ENCODE results near the gene CAT.

The CAT gene

DNA sequence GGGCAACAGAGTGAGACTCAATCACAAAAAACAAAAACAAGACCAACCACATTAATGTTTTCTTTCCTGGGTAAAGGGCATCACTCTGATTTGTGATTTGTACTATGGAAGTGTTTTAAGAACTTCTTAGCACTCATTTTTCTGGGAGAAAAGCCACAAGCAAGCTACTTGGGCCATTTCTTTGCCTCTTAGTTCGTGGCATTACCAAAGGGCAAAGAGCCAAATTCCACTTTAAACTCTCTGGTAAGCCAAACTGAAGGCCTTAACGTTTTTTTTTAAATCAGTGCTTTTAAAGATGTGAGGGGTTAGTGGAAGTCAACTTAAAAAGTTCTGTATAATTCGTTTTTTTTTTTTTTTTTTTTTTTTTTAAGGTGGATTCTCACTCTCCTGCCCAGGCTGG lies 36.9 kb downstream of the CAT start:
- H3K36me3 Mint-ChIP-seq (ENCODE audit: insufficient read depth) = peaks cover 21% of the 10 kb centered on the region
- no peaks in the 10 kb centered on the region for H3K4me1 Mint-ChIP-seq
- DNase-seq (ENCODE audit: low spot score in 2 of 2) = no peak
- ATAC-seq (replicated peaks; ENCODE audit: extremely low read depth, poor library complexity, severe bottlenecking) = no peak
- no peak overlapping the region for H3K4me3 Mint-ChIP-seq
- H3K27ac Mint-ChIP-seq (ENCODE audit: low read depth) = no peak overlapping the region
- no peaks in the 10 kb centered on the region for H3K9me3 Mint-ChIP-seq
- H3K27me3 Mint-ChIP-seq = no peaks in the 10 kb centered on the region

DNA sequence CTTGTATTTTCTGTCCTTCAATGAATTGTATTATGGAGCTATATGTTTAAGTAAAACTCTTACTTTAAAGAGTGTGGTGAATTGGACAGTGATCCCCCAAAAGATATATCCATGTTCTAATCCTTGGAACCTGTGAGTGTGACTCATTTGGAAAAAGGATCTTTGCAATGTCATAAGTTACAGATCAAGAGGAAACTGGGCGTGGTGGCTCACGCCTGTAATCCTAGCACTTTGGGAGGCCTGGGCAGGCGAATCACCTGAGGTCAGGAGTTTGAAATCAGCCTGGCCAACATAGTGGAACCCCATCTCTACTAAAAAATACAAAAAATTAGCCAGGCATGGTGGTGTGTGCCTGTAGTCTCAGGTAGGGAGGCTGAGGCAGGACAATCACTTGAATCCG lies 38.1 kb downstream of the CAT start:
- DNase-seq (ENCODE audit: low spot score in 2 of 2) = no peak
- Mint-ChIP-seq H3K4me3 (no peak overlapping the region), H3K4me1 (no peaks in the 10 kb centered on the region), H3K36me3 (ENCODE audit: insufficient read depth) (peaks cover 12% of the 10 kb centered on the region), H3K27me3 (peaks cover 4% of the 10 kb centered on the region), H3K27ac (ENCODE audit: low read depth) (no peak overlapping the region), H3K9me3 (no peaks in the 10 kb centered on the region)
- ATAC-seq (replicated peaks; ENCODE audit: extremely low read depth, poor library complexity, severe bottlenecking) = no peak

DNA sequence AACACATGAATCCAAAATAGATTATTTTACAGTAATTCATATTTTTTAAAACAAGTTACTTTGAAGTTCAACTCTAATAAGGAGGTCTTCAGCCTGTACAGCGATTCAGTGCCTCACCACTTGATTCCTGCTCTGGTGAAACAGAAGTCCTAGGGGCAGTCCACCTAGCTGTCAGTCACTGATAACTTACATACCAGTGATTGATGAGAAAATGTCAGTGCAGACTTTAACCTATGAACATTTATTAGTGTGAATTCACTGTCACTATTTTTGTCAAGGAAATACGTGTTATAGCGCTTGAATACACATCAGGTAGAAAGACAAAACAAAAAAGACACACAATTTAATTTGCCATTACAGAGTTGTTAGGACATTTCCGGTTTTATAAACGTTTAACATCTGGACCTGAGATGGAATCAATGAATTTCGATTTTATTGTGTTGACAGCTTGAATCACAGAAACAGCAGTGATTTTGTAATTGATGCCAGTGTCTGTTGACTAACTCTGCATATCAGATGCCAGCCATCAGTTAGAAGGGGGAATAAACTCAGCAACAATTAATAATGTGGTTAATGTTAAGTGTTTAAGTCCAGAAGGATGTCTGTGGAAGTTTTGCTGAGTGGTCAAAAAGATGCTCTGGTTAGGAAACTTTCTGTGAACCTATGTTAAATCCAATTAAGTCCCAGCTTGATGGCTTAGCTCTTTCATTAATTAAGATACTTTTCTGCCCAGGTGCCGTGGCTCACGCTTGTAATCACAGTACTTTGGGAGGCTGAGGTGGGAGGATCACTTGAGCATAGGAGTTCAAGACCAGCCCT lies 40.3 kb downstream of the CAT start:
- H3K4me3 Mint-ChIP-seq = no peak overlapping the region
- ATAC-seq (replicated peaks; ENCODE audit: extremely low read depth, poor library complexity, severe bottlenecking) = no peak
- H3K36me3 Mint-ChIP-seq (ENCODE audit: insufficient read depth) = no peaks in the 10 kb centered on the region
- H3K4me1 Mint-ChIP-seq = no peaks in the 10 kb centered on the region
- no peaks in the 10 kb centered on the region for H3K9me3 Mint-ChIP-seq
- no peak overlapping the region for H3K27ac Mint-ChIP-seq (ENCODE audit: low read depth)
- no peak for DNase-seq (ENCODE audit: low spot score in 2 of 2)
- H3K27me3 Mint-ChIP-seq = peaks cover 20% of the 10 kb centered on the region

DNA sequence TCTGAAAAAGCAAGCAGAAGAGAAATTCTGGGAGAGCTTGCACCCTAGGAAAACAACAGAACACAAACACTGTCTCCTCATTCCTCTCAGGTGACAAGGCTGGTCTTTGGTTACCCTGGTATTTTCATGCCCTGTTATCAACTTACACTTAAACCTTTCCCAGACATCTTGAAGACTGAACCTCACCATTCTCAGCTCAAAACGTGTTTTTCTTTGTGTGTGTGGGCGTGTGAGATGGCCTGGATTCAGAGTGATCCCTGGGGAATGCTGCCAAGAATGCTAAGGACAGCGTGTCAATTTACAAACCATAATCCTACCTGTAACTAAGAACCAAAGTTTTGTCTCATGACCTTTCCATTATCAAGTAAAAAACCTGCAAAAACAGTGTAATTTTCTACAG lies 41.6 kb downstream of the CAT start:
- Mint-ChIP-seq H3K4me3 (no peak overlapping the region), H3K27ac (ENCODE audit: low read depth) (no peak overlapping the region), H3K4me1 (no peaks in the 10 kb centered on the region), H3K9me3 (no peaks in the 10 kb centered on the region), H3K36me3 (ENCODE audit: insufficient read depth) (no peaks in the 10 kb centered on the region), H3K27me3 (peaks cover 20% of the 10 kb centered on the region)
- ATAC-seq (replicated peaks; ENCODE audit: extremely low read depth, poor library complexity, severe bottlenecking) (no peak), DNase-seq (ENCODE audit: low spot score in 2 of 2) (no peak)

GRCh38 chr11:34481307-34481706 lies 42.6 kb downstream of the CAT start:
- ATAC-seq (replicated peaks; ENCODE audit: extremely low read depth, poor library complexity, severe bottlenecking) (no peak), DNase-seq (ENCODE audit: low spot score in 2 of 2) (no peak)
- Mint-ChIP-seq H3K4me1 (no peaks in the 10 kb centered on the region), H3K9me3 (no peaks in the 10 kb centered on the region), H3K27ac (ENCODE audit: low read depth) (no peak overlapping the region), H3K4me3 (no peak overlapping the region), H3K27me3 (peaks cover 20% of the 10 kb centered on the region), H3K36me3 (ENCODE audit: insufficient read depth) (no peaks in the 10 kb centered on the region)

- ATAC-seq (replicated peaks; ENCODE audit: extremely low read depth, poor library complexity, severe bottlenecking) (no peak), DNase-seq (ENCODE audit: low spot score in 2 of 2) (no peak)
- Mint-ChIP-seq H3K4me1 (no peaks in the 10 kb centered on the region), H3K4me3 (no peak overlapping the region), H3K36me3 (ENCODE audit: insufficient read depth) (no peaks in the 10 kb centered on the region), H3K27ac (ENCODE audit: low read depth) (no peak overlapping the region), H3K27me3 (peaks cover 20% of the 10 kb centered on the region), H3K9me3 (no peaks in the 10 kb centered on the region)
These were observed 44.6 kb downstream of the CAT start for GRCh38 chr11:34483106-34483874.

DNA sequence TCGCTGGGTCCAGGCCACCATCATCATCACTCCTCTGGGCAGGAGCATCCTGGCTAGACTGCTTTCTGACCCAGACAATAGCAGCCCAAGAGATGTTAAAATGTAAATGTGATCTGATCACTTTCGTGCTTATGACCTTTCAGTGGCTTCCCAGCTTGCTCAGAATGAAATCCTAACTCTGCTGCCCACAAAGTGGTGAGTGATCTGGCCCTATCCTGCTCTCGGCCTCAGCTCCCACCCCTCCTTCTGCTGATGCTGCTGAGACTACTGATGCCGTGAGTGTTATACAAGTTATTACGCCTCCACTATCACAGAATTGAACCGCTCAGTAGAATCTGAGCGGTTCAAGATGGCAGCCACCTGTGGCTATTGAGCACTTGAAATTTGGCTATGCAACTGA lies 48.7 kb downstream of the CAT start:
- DNase-seq (ENCODE audit: low spot score in 2 of 2) (no peak), ATAC-seq (replicated peaks; ENCODE audit: extremely low read depth, poor library complexity, severe bottlenecking) (no peak)
- Mint-ChIP-seq H3K9me3 (no peaks in the 10 kb centered on the region), H3K27ac (ENCODE audit: low read depth) (no peak overlapping the region), H3K4me1 (no peaks in the 10 kb centered on the region), H3K27me3 (peaks cover 10% of the 10 kb centered on the region), H3K4me3 (no peak overlapping the region), H3K36me3 (ENCODE audit: insufficient read depth) (no peaks in the 10 kb centered on the region)

DNA sequence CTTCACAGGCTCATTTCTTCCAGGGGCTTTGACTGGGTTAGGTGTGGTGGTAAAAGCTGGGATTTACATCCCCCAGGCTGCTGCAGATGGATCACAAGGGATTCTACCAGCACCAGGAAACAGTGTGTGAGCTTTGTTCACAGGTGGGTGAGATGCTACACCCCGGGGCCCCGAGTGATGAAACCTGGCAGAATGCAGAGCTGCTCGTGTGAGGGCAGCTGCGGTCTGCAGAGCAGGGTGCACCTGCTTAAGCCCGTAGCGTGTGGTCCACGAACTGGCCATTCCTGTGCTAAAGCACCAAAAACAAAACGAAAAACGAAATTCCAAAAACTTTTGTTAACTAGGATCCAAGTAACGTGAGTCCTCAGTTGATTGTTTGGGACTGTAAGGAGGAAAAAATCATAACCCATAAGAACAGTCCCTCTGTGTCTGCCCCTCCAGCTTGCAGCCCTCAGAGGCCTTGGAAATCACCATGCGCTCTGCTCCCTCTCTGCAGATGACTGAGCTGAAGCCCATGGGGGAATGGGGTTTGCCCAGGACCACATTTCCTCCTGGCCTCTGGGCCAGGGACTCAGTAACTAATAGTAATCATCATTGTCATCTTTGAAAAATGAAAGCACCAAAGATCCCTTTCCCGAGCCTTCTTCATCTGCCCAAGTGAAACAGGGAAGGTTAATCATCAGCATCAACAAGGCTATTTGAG lies 50.3 kb downstream of the CAT start:
- peaks cover 8% of the 10 kb centered on the region for H3K27me3 Mint-ChIP-seq
- DNase-seq (ENCODE audit: low spot score in 2 of 2) (no peak), ATAC-seq (replicated peaks; ENCODE audit: extremely low read depth, poor library complexity, severe bottlenecking) (no peak)
- no peaks in the 10 kb centered on the region for H3K9me3 Mint-ChIP-seq
- H3K4me1 Mint-ChIP-seq = no peaks in the 10 kb centered on the region
- H3K4me3 Mint-ChIP-seq = no peak overlapping the region
- H3K36me3 Mint-ChIP-seq (ENCODE audit: insufficient read depth) = no peaks in the 10 kb centered on the region
- no peak overlapping the region for H3K27ac Mint-ChIP-seq (ENCODE audit: low read depth)

- Mint-ChIP-seq H3K4me1 (no peaks in the 10 kb centered on the region), H3K36me3 (ENCODE audit: insufficient read depth) (no peaks in the 10 kb centered on the region), H3K9me3 (no peaks in the 10 kb centered on the region), H3K27me3 (peaks cover 18% of the 10 kb centered on the region), H3K27ac (ENCODE audit: low read depth) (no peak overlapping the region), H3K4me3 (no peak overlapping the region)
- ATAC-seq (replicated peaks; ENCODE audit: extremely low read depth, poor library complexity, severe bottlenecking) = no peak
- DNase-seq (ENCODE audit: low spot score in 2 of 2) = no peak
These were observed 51.6 kb downstream of the CAT start for GRCh38 chr11:34490304-34490703.

DNA sequence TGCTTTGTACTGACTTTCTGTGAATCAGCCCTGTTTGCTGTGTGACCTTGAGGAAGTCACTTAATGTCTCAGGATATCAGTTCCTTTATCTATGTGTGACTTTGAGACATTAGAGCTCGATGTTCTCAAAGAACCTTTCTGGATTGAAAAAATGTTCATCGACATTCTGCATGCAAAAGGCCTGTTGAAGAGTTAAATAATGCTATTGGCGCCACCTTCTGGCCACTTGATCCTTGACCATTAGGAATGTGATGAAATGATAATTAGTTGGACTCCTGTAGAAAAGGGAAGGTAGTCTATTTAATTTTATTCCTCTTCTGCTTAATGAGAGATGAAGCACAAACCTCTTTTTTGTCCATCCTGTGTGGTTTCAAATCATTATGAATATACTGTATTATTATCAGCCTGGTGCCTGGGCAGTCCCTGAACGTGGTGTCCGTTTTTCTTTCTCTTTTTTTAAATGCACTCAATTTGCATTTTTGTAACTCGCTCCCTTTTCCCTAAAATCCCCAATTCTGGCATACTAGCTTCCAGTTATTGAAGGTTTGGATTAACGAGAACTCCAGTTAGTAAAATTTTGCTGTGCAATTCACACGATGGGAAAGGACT lies 54.2 kb downstream of the CAT start:
- H3K36me3 Mint-ChIP-seq (ENCODE audit: insufficient read depth) = no peaks in the 10 kb centered on the region
- no peak overlapping the region for H3K4me3 Mint-ChIP-seq
- DNase-seq (ENCODE audit: low spot score in 2 of 2) = no peak
- ATAC-seq (replicated peaks; ENCODE audit: extremely low read depth, poor library complexity, severe bottlenecking) = no peak
- H3K9me3 Mint-ChIP-seq = no peaks in the 10 kb centered on the region
- H3K27ac Mint-ChIP-seq (ENCODE audit: low read depth) = no peak overlapping the region
- H3K4me1 Mint-ChIP-seq = no peaks in the 10 kb centered on the region
- peaks cover 28% of the 10 kb centered on the region for H3K27me3 Mint-ChIP-seq

- DNase-seq (ENCODE audit: low spot score in 2 of 2) (no peak), ATAC-seq (replicated peaks; ENCODE audit: extremely low read depth, poor library complexity, severe bottlenecking) (no peak)
- H3K4me3 Mint-ChIP-seq = no peak overlapping the region
- no peaks in the 10 kb centered on the region for H3K9me3 Mint-ChIP-seq
- no peaks in the 10 kb centered on the region for H3K36me3 Mint-ChIP-seq (ENCODE audit: insufficient read depth)
- H3K4me1 Mint-ChIP-seq = no peaks in the 10 kb centered on the region
- H3K27me3 Mint-ChIP-seq = peaks cover 28% of the 10 kb centered on the region
- H3K27ac Mint-ChIP-seq (ENCODE audit: low read depth) = no peak overlapping the region
These were observed 54.7 kb downstream of the CAT start for GRCh38 chr11:34493468-34493867.

DNA sequence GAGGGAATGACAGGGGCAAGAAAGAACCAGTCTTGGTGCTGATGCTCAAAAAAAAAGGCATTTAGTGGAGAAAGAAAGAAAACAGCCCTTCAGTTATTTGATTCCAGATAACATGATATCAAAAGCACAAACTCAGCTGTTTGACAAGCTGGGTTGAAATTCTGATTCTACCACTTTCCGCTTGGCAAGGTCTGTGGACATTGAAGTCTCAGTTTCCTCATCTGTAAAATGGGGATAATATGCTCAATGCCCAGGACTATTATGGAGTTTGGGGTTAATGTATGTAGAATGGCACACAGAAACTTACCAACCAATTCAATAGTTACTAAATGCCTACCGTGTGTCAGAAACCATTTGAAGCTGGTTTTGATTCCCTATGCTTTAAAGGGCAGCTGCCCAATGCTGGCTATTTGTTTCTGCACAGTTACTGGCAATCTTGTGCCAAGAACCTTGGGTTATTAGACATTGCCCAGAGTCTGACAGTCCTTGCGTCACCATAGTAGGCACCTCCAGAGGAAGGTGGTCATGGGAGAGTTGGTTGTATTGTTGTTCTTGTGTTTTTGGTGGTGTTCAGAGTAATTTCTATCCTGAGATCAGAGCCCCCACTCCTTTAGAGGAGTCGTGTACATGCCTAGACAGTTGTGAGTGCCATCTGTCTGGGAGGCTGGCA lies 55.3 kb downstream of the CAT start:
- Mint-ChIP-seq H3K4me3 (no peak overlapping the region), H3K9me3 (no peaks in the 10 kb centered on the region), H3K4me1 (no peaks in the 10 kb centered on the region), H3K27me3 (peaks cover 28% of the 10 kb centered on the region), H3K27ac (ENCODE audit: low read depth) (no peak overlapping the region), H3K36me3 (ENCODE audit: insufficient read depth) (no peaks in the 10 kb centered on the region)
- no peak for ATAC-seq (replicated peaks; ENCODE audit: extremely low read depth, poor library complexity, severe bottlenecking)
- DNase-seq (ENCODE audit: low spot score in 2 of 2) = no peak

All from central memory CD8-positive, alpha-beta T cell (primary cell).